D341Med (cell line): ENCODE data around the gene METAP1D.
"Not testable (repeated sequence)": the region's sequence is repeated elsewhere in the genome, so short reads cannot be mapped to it uniquely, and the experiment has no call there.

Experiments
- DNase-seq: peaks from one replicate; pipeline ENCODE4 v3.0.0; 2012; ENCODE audit warnings: low spot score

METAP1D gene

DNA sequence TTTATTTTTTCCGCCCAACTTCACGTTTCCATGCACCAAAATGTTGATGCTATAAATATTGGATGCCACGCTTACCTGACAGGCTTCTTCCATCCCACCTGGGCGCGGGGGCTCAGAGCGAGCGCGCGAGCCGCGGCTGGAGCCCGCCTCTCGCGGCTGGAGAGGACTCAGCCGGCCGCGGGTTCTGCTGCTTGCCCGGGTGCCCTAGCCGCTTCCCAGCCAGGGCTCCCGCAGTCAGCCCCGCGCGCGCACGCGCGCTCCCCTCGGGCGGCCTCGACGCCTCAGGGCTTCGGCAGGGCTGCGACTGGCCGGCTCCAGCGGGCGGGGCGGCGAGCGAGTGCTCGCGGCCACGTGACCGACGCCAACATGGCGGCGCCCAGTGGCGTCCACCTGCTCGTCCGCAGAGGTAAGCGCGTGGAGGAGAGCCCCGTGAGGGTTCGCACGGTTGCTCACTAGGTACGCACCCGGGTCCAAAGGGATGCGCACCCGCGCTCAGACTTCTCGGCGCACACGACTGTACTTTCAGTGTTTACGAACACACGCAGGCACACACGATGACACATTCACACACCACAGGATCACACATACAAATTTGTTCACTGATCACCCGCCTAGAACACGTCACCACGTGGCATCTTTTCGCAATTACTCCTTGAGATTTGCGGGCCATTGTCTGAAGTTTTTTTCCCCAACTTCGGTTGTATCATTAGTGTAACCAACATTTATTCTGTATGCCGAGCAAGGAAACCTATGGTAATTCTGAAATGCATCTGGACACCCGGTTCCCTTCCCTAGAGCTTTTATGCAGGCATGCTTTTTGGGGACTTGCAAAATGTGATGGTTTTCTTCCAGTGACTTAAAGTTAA is at the start of gene METAP1D:
Gene METAP1D (plus strand): TSS at position 350 of the 866 bp plus-strand sequence. CDS start 17 bp downstream, at position 367.
- DNase-seq = peak; percentile 98

DNA sequence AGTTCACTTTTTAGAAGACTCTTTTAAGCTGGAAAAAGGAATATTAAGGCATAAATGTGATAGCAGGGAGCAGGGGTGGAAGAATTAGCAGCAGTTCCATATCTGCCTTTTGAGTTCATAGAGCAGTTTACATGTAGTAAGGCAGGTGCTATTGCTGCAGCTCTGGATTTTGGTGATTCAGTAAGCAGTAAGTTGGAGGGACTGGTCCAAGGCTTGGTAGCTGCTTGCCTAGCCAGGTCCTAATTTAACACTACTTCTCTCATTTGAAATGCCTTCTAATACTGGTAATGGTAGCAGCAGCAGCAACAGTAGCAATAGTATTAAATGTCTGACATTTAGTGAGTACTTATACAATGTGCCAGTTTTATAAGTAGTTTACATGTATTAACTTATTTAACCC is 47.5 kb upstream of the METAP1D start:
- no peak for DNase-seq

DNA sequence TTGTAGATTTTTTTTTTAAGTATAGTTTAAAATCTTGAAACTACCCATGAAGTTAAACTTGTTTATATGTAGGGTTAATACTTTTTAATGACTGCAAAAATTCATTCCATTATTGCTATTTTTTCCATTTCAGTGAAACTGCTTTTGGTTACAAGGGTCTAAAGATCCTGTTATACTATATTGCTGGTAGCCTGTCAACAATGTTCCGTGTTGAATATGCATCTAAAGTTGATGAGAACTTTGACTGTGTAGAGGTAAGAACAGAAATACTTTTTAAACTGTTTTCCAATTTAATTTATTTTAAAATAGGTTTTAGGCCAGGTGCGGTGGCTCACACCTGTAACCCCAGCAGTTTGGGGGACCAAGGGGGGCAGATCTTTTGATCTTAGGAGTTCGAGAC is 47.0 kb upstream of the METAP1D start:
- DNase-seq = no peak

DNA sequence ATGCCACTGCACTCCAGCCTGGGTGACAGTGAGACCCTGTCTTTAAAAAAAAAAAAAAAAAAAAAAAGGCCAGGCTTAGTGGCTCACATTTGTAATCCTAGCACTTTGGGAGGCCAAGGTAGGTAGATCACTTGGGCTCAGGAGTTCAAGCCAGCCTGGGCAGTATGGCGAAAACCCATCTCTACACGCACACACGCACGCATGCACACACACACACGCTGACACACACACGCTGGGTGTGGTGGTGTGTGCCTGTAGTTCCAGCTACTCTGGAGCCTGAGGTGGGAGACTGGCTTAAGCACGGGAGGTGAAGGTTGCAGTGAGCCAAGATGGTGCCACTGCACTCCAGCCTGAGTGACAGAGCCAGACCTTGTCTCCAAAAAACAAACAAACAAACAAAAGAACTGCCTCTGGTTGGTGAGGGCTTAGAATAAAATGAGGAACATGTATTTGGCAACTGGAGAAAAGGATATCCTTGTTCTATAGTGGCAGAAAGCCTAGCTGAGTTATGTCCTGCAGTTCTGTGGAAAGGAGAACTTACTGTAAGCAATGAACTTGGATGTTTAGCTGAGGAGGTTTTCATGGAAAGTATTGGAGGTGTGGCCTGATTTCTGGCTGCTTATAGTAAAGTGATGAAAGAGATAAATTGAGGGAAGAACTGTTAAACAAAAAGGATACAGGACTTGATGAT is 43.5 kb upstream of the METAP1D start:
- no peak for DNase-seq

DNA sequence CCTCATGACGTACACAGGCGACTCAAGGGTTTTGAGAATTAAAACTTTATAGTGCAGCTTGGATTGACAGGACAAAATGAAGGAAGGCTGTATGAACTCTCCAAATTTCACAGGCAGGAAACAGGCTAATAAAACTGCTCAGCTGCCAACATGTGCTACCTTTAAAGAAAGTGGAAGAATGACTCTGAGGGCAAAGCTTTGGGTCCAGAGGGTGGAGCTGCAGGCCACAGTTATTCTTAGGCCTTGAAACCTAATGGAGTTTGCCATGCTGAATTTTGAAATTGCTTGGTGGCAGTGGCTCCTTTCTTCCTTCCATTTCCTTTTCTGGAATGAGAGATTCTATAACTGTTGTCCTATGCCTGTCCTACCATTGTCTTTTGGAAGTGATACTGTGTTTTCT is 42.7 kb upstream of the METAP1D start:
- peak; percentile 22 for DNase-seq

DNA sequence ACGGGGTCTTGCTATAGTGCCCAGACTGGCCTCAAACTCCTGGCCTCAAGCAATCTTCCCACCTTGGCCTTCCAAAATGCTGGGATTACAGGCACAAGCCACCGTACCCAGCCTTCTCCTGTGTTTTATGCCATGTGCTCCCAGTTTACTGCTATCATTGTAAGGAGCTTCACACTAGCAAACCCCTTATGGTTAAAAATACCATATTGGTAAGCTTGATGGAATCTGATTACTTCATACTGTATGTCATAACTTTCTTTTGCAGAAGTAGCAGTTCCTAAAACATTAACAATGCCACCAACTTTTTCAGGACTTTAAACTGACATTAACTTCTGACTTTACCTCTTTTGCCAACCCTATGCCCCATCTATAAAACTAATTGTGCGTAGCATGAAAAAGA is 41.3 kb upstream of the METAP1D start:
- no peak for DNase-seq

DNA sequence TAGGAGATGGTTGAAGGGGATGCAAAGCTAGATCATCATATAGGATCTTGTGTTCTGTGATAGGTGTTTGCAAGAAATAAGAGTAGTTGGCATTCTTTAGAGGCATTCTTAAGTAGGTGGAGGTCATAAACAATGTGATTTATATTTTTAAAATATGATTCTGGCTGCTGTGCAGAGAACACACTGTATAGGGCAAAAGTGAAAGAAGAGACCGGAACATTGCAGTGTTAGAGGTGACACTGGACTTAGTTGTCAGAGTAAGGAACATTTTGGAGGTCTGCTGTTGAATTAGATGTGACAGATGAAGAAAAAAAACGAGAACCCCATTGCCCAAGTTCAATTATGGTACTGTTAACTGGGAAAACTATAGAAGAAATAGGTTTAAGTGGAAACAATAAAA is 39.8 kb upstream of the METAP1D start:
- DNase-seq = no peak

DNA sequence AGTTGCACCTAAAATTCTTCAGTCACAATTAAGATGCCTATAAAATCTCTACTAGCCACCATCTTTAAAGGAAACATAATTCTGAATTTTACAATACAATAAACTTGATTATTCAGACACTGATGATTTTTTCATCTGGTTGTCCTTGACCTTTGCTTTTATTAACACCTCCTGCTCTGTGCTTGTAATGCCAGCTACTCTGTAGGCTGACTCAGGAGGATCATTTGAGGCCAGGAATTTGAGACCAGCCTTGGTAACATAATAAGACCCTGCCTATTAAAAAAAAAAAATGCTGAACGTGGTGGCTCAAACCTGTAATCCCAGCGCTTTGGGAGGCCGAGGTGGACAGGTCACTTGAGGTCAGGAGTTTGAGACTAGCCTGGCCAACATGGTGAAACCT is 39.2 kb upstream of the METAP1D start:
- no peak for DNase-seq

DNA sequence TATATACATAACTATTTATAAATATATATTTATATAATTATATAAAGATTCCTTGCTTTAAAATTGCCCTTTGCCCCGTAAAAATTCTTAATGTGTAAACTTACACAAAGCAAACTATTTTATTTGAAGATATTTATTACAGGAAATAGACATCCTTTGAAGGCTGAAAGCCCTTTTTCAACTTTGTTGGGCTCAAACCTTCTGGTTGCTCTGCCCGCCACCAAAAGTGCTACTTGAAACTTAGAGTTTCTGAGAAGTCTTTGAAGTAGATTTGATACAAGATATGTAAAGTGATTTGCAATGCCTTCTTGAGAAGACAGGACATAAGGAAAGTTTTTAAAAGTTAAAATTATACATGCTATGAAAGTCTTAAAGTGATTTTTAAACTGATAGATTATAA is 36.6 kb upstream of the METAP1D start:
- DNase-seq = no peak

DNA sequence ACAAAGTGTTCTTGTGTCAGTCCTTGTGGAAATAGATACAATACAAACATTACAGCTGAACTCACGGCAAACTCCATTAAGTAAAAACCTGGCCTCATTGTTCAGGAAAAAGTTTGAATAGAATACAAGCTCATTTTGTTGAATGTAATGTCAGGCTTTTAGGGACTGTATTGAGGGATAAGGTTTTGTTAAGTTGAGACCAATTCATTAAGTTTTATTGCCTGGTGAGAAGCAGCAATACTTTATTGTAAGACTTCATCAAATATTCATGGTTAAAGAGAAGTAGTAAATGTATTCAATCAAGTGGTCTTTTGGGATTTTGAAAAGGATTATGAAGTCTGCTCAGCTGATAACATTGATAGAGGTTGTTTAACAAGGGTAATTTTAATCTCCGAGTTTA is 35.4 kb upstream of the METAP1D start:
- no peak for DNase-seq

DNA sequence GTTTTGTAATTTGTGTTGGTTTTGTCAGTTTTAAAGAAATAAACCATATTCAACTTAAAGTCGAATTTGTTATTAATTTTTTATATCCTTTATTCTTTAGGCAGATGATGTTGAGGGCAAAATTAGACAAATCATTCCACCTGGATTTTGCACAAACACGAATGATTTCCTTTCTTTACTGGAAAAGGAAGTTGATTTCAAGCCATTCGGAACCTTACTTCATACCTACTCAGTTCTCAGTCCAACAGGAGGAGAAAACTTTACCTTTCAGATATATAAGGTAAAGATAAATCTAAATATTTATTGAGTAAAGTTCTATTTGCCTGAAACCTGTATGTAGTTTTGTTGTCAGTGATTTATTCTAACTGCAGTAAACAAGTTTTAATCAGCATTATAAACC is 34.5 kb upstream of the METAP1D start:
- DNase-seq = no peak

DNA sequence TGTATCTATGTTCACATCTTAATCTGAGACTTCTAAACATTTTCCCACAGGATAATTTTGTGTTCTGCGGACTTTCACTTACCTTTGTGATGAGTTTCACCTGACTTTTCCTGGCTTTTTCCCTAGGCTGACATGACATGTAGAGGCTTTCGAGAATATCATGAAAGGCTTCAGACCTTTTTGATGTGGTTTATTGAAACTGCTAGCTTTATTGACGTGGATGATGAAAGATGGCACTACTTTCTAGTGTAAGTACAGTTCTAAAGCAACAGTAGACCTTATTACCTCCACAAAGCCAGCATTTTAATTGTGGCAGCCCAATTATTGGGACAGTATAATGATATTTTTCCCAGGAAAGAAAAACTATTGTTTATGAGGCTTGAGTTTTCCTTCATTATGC is 34.1 kb upstream of the METAP1D start:
- no peak for DNase-seq

DNA sequence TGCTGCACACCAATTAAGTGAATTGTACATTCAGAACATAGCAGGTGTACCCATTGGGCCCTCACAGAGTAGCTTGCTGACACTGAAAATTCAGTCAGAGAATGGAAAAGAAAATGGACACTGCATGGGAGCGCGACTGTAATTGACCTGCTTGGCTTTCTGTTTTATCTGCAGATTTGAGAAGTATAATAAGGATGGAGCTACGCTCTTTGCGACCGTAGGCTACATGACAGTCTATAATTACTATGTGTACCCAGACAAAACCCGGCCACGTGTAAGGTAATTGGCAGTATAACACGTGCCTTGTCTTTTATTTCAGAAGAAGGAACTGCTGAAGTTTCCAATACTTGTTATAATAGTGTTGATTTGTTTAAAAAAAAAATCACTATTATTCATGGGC is 33.5 kb upstream of the METAP1D start:
- no peak for DNase-seq

DNA sequence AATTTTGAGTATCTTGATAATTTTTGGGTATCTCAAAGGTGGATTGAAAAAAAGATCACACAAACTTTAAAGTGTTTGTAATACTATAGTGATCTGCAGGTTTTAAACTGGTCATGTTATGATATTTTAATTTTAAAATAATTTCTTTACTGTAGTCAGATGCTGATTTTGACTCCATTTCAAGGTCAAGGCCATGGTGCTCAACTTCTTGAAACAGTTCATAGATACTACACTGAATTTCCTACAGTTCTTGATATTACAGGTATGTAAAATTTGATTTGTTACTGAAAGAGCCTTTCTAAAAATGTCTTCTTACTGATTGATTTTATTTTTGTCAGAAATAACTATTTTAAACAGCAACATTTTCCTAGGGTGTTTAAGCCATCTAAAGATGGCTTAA is 33.1 kb upstream of the METAP1D start:
- no peak for DNase-seq

DNA sequence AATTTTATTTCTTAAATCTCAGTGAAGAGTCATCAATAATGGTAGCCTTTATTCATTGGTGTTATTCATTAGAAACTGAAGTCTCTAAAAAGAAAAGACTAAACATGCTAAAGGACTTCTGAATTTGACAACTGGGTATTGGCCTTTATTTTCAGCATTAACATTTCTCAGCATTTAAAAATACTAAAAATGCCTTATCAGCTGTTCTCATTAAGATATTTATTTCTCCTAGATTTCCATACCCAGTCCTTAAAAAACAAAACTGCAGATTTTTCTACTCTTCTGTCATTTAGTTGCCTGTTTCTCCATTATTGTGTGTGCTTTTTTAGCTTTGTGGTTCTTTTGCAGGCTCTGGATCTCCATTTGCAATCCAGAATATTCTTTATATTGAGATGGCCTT is 31.2 kb upstream of the METAP1D start:
- no peak for DNase-seq

DNA sequence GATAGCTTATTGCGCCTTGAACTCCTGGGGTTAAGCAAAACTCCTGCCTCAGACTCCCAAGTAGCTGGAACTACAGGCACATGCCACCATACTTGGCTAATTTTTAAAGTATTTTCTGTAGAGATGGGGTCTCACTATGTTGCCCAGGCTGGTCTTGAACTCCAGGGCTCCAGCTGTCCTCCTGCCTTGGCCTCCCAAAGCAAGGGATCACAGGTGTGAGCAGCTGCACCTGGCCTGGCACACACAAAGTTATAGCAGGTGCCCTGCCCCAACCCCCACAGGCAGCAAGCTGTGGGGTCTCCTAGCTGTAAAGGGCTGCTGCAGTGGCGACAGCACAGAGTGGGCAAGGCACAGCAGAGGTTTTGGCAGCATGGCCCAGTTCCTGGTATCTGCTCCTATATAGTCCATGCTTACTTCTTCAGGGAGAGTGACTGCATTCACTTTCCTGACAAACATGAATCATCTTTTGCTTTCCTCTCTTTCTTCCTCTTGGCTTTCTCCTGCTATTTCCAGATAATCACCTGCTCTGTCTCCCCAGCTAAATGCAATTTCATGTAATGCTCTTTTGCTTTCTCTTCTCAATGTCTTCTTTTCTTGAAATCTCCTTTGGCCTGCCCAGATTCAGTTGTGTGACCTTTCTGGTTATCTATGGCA is 27.3 kb upstream of the METAP1D start:
- DNase-seq = no peak

DNA sequence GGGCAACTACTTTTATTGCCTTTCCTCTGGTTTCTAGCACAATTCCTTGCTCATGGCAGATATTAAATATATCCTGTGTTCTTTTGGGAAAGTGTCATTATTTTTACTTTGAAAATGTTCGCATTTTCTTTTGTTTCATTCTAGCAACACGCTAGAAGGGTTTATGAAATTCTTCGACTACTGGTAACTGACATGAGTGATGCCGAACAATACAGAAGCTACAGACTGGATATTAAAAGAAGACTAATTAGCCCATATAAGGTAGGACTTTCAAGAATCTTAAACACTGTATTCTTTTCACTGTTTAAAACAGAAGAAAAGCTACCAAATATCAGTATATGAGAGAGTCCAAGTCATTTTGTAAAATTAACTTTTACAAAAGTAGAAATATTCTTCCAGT is 20.6 kb upstream of the METAP1D start:
- DNase-seq = no peak

DNA sequence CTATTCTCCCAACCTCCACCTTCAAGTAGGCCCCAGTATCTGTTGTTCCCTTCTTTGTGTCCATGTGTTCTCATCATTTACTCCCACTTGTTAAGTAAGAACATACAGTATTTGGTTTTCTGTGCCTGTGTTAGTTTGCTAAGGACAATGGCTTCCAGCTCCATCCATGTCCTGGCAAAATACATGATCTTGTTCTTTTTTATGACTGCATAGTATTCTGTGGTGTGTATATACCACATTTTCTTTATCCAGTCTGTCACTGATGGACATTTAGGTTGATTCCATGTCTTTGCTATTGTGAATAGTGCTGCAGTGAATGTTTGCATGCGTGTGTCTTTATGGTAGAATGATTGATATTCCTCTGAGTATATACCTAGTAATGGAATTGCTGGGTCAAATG is 15.8 kb upstream of the METAP1D start:
- DNase-seq = not testable (repeated sequence)

DNA sequence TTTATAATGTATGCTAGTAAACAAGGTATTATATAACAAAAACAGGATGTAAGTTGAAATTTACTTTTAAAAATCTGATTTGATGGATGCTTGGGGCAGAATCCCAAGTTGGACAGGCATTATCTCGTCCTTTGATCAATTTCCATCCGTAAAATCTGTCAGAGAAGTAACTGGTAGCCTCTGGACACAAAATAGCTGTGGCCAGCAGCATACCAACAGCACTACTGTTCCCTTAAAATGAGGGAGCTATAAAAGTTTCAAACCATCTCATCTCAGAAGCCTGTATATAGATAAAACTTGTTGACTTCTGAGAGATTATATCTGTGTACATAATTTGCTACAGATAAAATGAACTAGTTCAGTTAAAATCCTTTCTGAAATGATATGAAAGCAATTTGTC is 14.7 kb upstream of the METAP1D start:
- DNase-seq = no peak

DNA sequence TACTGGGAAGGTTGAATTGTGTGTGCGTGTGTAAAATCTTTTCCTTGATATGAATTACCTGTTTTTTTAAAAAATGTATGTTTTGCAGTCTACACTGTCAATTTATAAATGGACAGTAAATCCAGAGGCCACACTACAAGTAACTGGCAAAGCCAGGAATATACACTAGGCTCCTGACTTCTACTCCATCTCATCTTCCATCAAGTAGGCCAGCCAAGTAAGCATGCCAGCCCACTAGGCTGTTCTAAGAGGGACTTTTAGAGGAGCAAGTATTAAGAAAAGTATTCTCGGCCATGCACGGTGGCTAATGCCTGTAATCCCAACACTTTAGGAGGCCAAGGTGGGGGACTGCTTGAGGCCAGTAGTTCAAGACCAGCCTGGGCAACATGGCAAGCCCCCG is 13.0 kb upstream of the METAP1D start:
- no peak for DNase-seq

DNA sequence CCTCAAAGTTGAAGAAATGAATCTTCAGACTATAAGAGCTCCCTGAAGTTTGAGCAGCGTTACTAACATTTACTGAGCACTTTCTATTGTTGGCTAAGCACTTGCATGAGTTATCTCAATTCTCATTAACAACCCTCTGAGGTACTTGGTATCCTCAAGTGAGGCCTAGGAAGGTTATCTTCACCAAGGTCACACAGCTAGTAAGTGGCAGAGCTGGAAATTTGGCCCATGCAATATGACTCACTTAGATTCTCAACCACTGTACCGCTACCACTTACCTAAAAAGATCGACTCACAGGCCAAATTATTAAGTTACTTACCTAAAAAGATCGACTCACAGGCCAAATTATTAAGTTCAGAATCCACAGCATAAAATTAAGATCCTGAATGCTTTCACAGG is 8.7 kb upstream of the METAP1D start:
- DNase-seq = no peak

DNA sequence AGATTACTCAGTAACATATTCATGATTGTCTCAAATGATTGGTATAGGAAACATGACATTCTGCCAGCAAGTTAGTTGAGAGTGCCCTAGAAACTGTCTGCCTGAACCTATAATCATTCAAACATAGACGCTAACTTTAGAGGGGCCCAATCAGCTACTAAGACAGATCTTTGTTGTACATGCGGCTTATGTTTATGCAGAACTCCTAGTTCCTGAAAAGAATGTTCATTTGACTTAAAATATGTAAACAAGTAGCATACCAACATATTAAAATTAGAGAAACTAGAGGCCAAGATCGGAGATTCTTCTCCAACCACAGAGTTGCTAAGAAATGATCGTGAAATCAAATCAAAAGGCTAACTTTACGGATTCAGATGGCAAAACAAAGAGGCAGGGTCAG is 4.2 kb upstream of the METAP1D start:
- DNase-seq = no peak

DNA sequence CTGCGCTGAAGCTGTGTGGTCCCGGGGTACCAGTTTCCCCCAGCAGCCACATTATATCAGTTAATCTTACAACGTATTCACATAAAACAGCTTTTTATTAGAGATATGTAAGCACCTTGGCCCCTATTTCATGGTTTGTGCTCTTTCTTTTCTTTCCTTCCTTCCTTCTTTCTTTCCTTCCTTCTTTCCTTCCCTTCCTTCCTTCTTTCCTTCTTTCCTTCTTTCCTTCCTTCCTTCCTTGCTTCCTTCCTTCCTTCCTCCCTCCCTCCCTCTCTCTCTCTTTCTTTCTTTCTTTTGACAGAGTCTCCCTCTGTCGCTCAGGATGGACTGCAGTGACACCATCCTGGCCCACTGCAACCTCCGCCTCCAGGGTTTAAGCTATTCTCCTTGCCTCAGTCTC is 3.7 kb upstream of the METAP1D start:
- no peak for DNase-seq
